ENCODE measurements around the gene RAB36. TPM values are rescaled to one million over a fixed set of nuclear protein-coding genes. Genes with fewer than 3 reads are reported as not detected.

Gene RAB36
- total RNA-seq, 3 donors from 2014 or later (not counting 1 experiment from before 2014, with no cell fraction given), result 1.7 to 2.9 (median 2.6) TPM

GRCh38 chr22:23122992-23123803 is 22.1 kb upstream of the RAB36 start:
- no peak overlapping the region for H3K27ac Mint-ChIP-seq
- Histone ChIP-seq H3K27ac (ENCODE audit: low read length) (no peak overlapping the region), H3K27me3 (ENCODE audit: control insufficient read depth, insufficient read depth, low read length) (no peaks in the 10 kb centered on the region), H3K36me3 (ENCODE audit: control insufficient read depth, insufficient read depth, low read length) (no peaks in the 10 kb centered on the region), H3K4me3 (ENCODE audit: low read length) (no peak overlapping the region), H3K9me3 (ENCODE audit: control insufficient read depth, insufficient read depth, low read length) (no peaks in the 10 kb centered on the region), H3K4me1 (ENCODE audit: control insufficient read depth, insufficient read depth, low read length) (peaks cover 18% of the 10 kb centered on the region)
- no peak for TF ChIP-seq CTCF (IDR thresholded peaks at IDR 0.05)
- DNase-seq (no peak), ATAC-seq (no peak)
- H3K27me3 Mint-ChIP-seq (ENCODE audit: low read depth in 2 of 2), result no peaks in the 10 kb centered on the region
- H3K9me3 Mint-ChIP-seq, result no peaks in the 10 kb centered on the region
- peaks cover 10% of the 10 kb centered on the region in 2 donors for H3K4me1 Mint-ChIP-seq
- WGBS (ENCODE audit: insufficient coverage), result 96% methylated on average over 26 of the region's 26 CpGs
- H3K36me3 Mint-ChIP-seq, result no peaks in the 10 kb centered on the region
- H3K4me3 Mint-ChIP-seq, result no peak overlapping the region
- intact Hi-C loops (cut with micrococcal nuclease), result loop anchor here (10.0 kb wide), 1 partner anchor 528 kb away; no protein-coding TSS in a partner anchor

GRCh38 chr22:23123804-23124254 is 21.4 kb upstream of the RAB36 start:
- no peaks in the 10 kb centered on the region for H3K36me3 ChIP-seq (ENCODE audit: control insufficient read depth, insufficient read depth, low read length)
- intact Hi-C loops (cut with micrococcal nuclease), result loop anchor here (10.0 kb wide), 1 partner anchor 529 kb away; no protein-coding TSS in a partner anchor
- no peak for ATAC-seq
- Mint-ChIP-seq H3K27ac (no peak overlapping the region), H3K36me3 (no peaks in the 10 kb centered on the region), H3K27me3 (ENCODE audit: low read depth in 2 of 2) (no peaks in the 10 kb centered on the region), H3K4me3 (no peak overlapping the region), H3K4me1 (peaks cover 16% of the 10 kb centered on the region in 2 donors), H3K9me3 (no peaks in the 10 kb centered on the region)
- H3K9me3 ChIP-seq (ENCODE audit: control insufficient read depth, insufficient read depth, low read length), result no peaks in the 10 kb centered on the region
- H3K27ac ChIP-seq (ENCODE audit: low read length), result no peak overlapping the region
- 86% methylated on average over 8 of the region's 9 CpGs for WGBS (ENCODE audit: insufficient coverage)
- H3K4me1 ChIP-seq (ENCODE audit: control insufficient read depth, insufficient read depth, low read length), result peaks cover 23% of the 10 kb centered on the region
- no peak for DNase-seq
- no peaks in the 10 kb centered on the region for H3K27me3 ChIP-seq (ENCODE audit: control insufficient read depth, insufficient read depth, low read length)
- TF ChIP-seq CTCF (IDR thresholded peaks at IDR 0.05), result no peak
- H3K4me3 ChIP-seq (ENCODE audit: low read length), result no peak overlapping the region

GRCh38 chr22:23124611-23125511 is 20.4 kb upstream of the RAB36 start:
- Mint-ChIP-seq H3K27ac (no peak overlapping the region), H3K4me1 (peaks cover 8% of the 10 kb centered on the region in 2 donors), H3K27me3 (ENCODE audit: low read depth in 2 of 2) (no peaks in the 10 kb centered on the region), H3K36me3 (no peaks in the 10 kb centered on the region), H3K4me3 (no peak overlapping the region), H3K9me3 (no peaks in the 10 kb centered on the region)
- Histone ChIP-seq H3K27ac (ENCODE audit: low read length) (no peak overlapping the region), H3K4me3 (ENCODE audit: low read length) (no peak overlapping the region), H3K36me3 (ENCODE audit: control insufficient read depth, insufficient read depth, low read length) (no peaks in the 10 kb centered on the region), H3K4me1 (ENCODE audit: control insufficient read depth, insufficient read depth, low read length) (peaks cover 15% of the 10 kb centered on the region), H3K9me3 (ENCODE audit: control insufficient read depth, insufficient read depth, low read length) (no peaks in the 10 kb centered on the region), H3K27me3 (ENCODE audit: control insufficient read depth, insufficient read depth, low read length) (no peaks in the 10 kb centered on the region)
- TF ChIP-seq CTCF (IDR thresholded peaks at IDR 0.05), result no peak
- 89% methylated on average over 16 of the region's 19 CpGs for WGBS (ENCODE audit: insufficient coverage)
- ATAC-seq (no peak), DNase-seq (no peak)
- intact Hi-C loops (cut with micrococcal nuclease), result loop anchor here (10.0 kb wide), 1 partner anchor 530 kb away; no protein-coding TSS in a partner anchor
